IPS-20b (cell line): ENCODE results near the gene DLG2.

Experiments used
- H3K27ac ChIP-seq: one replicate; pipeline ENCODE4 v1.5.1; 2013; ENCODE audit warnings: low read length
- H3K27me3 ChIP-seq: 2 replicates; pipeline ENCODE4 v1.6.1; 2013; ENCODE audit warnings: mild to moderate bottlenecking, low read length, inconsistent platforms; ENCODE audit not compliant: insufficient read depth
- H3K36me3 ChIP-seq: 2 replicates; pipeline ENCODE4 v1.6.1; 2013; ENCODE audit warnings: low read depth, mild to moderate bottlenecking, inconsistent platforms, low read length, moderate library complexity; ENCODE audit not compliant: insufficient read depth
- H3K4me1 ChIP-seq: 2 replicates; pipeline ENCODE4 v1.6.1; 2013; ENCODE audit warnings: mild to moderate bottlenecking, control low read depth, inconsistent platforms, low read length, moderate library complexity; ENCODE audit not compliant: insufficient read depth
- H3K4me3 ChIP-seq: 2 replicates; pipeline ENCODE4 v1.5.1; 2013; ENCODE audit warnings: mild to moderate bottlenecking, low read length, inconsistent platforms
- H3K9ac ChIP-seq: 2 replicates; pipeline ENCODE4 v1.6.1; 2013; ENCODE audit warnings: low read depth, mild to moderate bottlenecking, inconsistent platforms, low read length, moderate library complexity
- H3K9me3 ChIP-seq: 2 replicates; pipeline ENCODE4 v1.6.1; 2013; ENCODE audit warnings: mild to moderate bottlenecking, low read depth, low read length, inconsistent platforms; ENCODE audit not compliant: insufficient read depth

The DLG2 gene

DNA sequence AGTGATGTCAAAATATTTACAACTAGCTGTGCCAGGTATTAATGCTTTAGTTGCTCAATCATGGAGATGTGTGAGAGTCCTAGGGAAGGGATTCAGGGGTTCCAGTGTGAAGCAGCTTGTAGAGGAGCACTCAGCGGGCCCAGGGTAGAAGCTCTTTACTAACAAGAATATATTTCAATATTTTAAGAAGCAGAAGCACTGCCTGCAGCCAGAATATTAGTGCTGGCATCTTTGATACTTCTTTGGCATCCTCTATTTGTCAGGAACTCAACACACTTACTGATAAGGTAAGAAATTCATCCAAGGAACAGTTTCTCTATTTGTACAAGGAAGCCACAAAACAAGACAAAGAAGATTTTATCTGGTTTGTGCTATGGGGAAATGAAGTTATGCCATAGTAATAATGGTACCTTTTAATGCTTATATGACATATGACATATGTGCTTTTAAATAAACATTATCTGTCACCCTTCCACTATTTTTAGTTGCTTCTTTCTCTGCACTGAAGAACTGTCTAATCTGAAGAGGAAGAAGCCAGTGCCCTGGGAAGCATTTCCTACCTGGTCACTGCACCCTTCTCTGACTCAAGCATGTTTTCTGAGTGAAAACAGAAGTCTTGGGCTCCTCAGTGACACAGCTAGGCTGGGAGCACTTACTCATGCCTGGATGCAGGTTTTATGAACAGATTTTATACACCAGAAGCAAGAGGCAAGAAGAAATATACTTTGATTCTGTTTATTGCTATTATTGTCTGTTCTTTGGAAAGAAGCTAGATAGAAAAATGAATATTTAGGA, 1952.8 kb downstream of the DLG2 start:
- Histone ChIP-seq H3K4me1 (no peaks in the 10 kb centered on the region), H3K27ac (no peak overlapping the region), H3K9me3 (no peaks in the 10 kb centered on the region), H3K27me3 (no peaks in the 10 kb centered on the region), H3K4me3 (no peak overlapping the region), H3K9ac (no peak overlapping the region), H3K36me3 (no peaks in the 10 kb centered on the region)

GRCh38 chr11:83671289-83671688, 1955.9 kb downstream of the DLG2 start:
- no peak overlapping the region for H3K4me3 ChIP-seq
- H3K9me3 ChIP-seq = no peaks in the 10 kb centered on the region
- H3K9ac ChIP-seq = no peak overlapping the region

DNA sequence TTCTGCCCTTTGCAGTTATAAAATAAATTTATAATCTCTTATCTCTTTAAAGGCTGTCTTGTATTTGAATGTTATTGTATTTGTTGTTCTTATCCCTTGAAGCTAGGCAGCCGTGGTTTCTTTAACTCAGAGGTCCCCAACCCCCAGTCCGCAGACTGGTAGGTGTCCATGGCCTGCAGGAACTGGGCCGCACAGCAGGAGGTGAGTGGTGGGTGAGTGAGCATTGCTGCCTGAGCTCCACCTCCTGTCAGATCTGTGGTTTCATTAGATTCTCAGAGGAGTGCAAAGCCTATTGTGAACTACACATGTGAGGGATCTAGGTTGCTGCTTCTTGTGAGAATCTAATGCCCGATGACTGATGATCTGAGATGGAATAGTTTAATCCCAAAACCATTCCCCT, 1961.0 kb downstream of the DLG2 start:
- H3K9me3 ChIP-seq = no peaks in the 10 kb centered on the region
- no peak overlapping the region for H3K9ac ChIP-seq
- no peaks in the 10 kb centered on the region for H3K36me3 ChIP-seq
- no peak overlapping the region for H3K4me3 ChIP-seq
- no peaks in the 10 kb centered on the region for H3K27me3 ChIP-seq
- no peak overlapping the region for H3K27ac ChIP-seq
- peaks cover 10% of the 10 kb centered on the region for H3K4me1 ChIP-seq

More at GRCh38 chr11:83671289-83671688, 1955.9 kb downstream of the DLG2 start:
- no peaks in the 10 kb centered on the region for H3K36me3 ChIP-seq
- no peak overlapping the region for H3K27ac ChIP-seq
- H3K4me1 ChIP-seq = no peaks in the 10 kb centered on the region
- H3K27me3 ChIP-seq = no peaks in the 10 kb centered on the region

- Histone ChIP-seq H3K4me3 (no peak overlapping the region), H3K9me3 (no peaks in the 10 kb centered on the region), H3K27ac (no peak overlapping the region), H3K27me3 (no peaks in the 10 kb centered on the region), H3K9ac (no peak overlapping the region), H3K4me1 (peaks cover 13% of the 10 kb centered on the region), H3K36me3 (no peaks in the 10 kb centered on the region)
Measured at GRCh38 chr11:83663988-83664387, 1963.2 kb downstream of the DLG2 start.

DNA sequence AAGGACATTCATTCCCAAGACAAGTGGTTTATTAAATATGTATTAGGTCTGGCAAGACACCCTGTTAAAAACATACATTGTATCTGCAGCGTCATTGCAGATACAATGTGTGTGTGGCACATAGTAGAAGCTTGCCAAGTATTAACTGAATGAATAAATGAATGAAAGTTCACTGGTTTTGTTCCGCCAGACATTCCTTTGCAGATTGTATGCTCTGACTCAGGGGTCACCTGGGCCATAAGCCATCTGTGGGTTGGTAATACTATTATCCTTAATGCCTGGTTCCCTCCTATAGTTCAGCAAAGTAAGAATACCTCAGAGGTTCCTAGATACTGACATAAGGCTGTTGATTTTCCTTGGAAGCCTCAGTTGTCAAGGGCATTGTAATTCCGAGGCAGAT, 1963.7 kb downstream of the DLG2 start:
- Histone ChIP-seq H3K36me3 (no peaks in the 10 kb centered on the region), H3K9me3 (no peaks in the 10 kb centered on the region), H3K4me1 (peaks cover 13% of the 10 kb centered on the region), H3K4me3 (no peak overlapping the region), H3K9ac (no peak overlapping the region), H3K27me3 (no peaks in the 10 kb centered on the region), H3K27ac (no peak overlapping the region)

DNA sequence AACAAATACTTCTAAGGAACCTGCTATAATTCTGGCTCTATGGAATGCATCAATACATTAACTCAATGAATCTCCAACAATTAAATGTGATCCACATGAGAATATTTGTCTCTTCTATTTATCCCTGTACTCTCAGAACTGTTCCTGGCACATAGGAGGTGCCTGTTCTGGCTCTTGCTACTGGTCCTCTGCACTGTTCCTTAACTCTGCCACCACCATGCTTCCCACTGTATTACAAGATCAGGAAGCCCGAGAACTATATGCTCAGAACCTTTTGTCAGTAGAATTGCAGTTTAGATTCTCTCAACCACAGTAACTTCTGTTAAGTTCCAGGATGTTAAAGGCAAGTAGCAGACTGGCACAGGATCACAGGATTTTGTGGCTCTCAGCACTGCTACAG, 1964.7 kb downstream of the DLG2 start:
- H3K27me3 ChIP-seq = no peaks in the 10 kb centered on the region
- no peaks in the 10 kb centered on the region for H3K36me3 ChIP-seq
- H3K9me3 ChIP-seq = no peaks in the 10 kb centered on the region
- peaks cover 13% of the 10 kb centered on the region for H3K4me1 ChIP-seq
- no peak overlapping the region for H3K4me3 ChIP-seq
- no peak overlapping the region for H3K9ac ChIP-seq
- H3K27ac ChIP-seq = no peak overlapping the region

GRCh38 chr11:83661491-83662350, 1965.4 kb downstream of the DLG2 start:
- no peak overlapping the region for H3K4me3 ChIP-seq
- H3K27ac ChIP-seq = no peak overlapping the region
- no peaks in the 10 kb centered on the region for H3K9me3 ChIP-seq
- H3K9ac ChIP-seq = no peak overlapping the region
- peaks cover 13% of the 10 kb centered on the region for H3K4me1 ChIP-seq
- H3K36me3 ChIP-seq = no peaks in the 10 kb centered on the region
- H3K27me3 ChIP-seq = no peaks in the 10 kb centered on the region

DNA sequence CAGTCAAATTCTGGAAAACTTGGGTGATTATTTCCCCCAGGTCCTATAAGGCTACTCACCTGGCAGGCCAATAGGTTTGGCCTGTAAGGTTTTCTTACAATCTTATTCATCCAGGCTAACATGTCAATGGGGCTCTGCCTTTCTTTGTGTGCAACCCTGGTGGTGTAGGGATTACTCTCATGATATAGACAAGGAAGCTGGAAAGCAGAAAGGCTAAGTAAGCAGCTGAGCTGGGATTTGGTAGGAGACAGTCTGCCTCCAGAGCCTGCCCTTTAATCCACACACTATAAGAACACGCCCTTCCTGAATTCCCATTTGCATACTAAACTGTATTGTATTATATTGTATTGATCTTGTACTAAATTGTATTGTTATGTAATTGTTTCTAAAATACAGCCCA, 1967.7 kb downstream of the DLG2 start:
- H3K27me3 ChIP-seq = no peaks in the 10 kb centered on the region
- H3K36me3 ChIP-seq = no peaks in the 10 kb centered on the region
- no peak overlapping the region for H3K4me3 ChIP-seq
- H3K9me3 ChIP-seq = no peaks in the 10 kb centered on the region
- H3K4me1 ChIP-seq = peaks cover 13% of the 10 kb centered on the region
- no peak overlapping the region for H3K9ac ChIP-seq
- H3K27ac ChIP-seq = no peak overlapping the region

GRCh38 chr11:83656796-83657330, 1970.3 kb downstream of the DLG2 start:
- Histone ChIP-seq H3K4me1 (peaks cover 7% of the 10 kb centered on the region), H3K9me3 (no peaks in the 10 kb centered on the region), H3K36me3 (no peaks in the 10 kb centered on the region), H3K4me3 (no peak overlapping the region), H3K9ac (no peak overlapping the region), H3K27ac (no peak overlapping the region), H3K27me3 (no peaks in the 10 kb centered on the region)

DNA sequence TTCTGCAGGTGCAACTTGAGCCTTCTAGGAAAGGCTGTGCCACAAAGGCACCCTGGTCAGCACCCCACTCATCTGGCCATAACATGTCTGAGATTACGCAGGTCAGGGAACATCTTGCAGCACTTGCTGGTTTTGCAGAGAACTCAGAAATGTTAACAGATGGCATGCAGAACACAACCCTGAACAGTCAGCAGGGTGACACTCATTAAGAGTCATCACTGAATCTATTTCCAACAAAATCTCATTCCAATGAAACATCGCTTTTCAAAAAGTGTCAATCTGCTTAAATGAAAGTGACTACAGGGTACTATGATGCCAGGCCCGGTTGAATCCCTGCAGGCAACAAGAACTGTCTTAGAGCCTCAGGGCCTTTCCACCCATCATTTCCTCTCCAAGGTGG, 1971.2 kb downstream of the DLG2 start:
- H3K4me1 ChIP-seq = 0 out of 2 replicates have a peak, but pooled peaks cover 2% of the 10 kb centered on the region
- H3K27ac ChIP-seq = no peak overlapping the region

DNA sequence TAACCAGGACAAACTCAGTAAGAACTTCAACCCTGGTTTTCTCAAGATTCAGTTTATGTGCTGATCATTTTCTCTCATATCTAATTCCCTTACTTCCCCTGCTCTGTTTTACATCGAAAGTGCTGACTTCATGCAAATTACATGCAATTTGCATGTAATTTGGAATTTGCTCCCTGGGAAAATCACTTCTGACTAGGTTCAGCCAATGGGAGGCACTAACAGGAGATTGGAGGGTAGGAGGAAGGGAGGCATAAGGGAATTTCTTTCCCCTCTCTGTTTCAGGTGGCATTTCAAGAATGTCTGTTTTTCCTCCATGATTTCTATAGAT, 1977.7 kb downstream of the DLG2 start:
- H3K27me3 ChIP-seq = no peaks in the 10 kb centered on the region
- H3K4me3 ChIP-seq = no peak overlapping the region
- H3K4me1 ChIP-seq = peaks cover 12% of the 10 kb centered on the region
- H3K9me3 ChIP-seq = no peaks in the 10 kb centered on the region
- H3K9ac ChIP-seq = no peak overlapping the region
- no peak overlapping the region for H3K27ac ChIP-seq
- H3K36me3 ChIP-seq = no peaks in the 10 kb centered on the region

More for the DNA sequence above, 1971.2 kb downstream of the DLG2 start:
- Histone ChIP-seq H3K36me3 (no peaks in the 10 kb centered on the region), H3K4me3 (no peak overlapping the region), H3K9me3 (no peaks in the 10 kb centered on the region), H3K27me3 (no peaks in the 10 kb centered on the region), H3K9ac (no peak overlapping the region)
